GM21786 (cell line): ENCODE results near the gene FMN2.

Experiments
- ATAC-seq: cut with Tn5 transposase; IDR thresholded peaks from one replicate; pipeline ENCODE4 v1.9.1; 2021; ENCODE audit not compliant: unreplicated experiment

The FMN2 gene

GRCh38 chr1:240517891-240518290, 426.2 kb downstream of the FMN2 start:
- ATAC-seq = no peak

GRCh38 chr1:240522122-240522822, 430.6 kb downstream of the FMN2 start:
- no peak for ATAC-seq

DNA sequence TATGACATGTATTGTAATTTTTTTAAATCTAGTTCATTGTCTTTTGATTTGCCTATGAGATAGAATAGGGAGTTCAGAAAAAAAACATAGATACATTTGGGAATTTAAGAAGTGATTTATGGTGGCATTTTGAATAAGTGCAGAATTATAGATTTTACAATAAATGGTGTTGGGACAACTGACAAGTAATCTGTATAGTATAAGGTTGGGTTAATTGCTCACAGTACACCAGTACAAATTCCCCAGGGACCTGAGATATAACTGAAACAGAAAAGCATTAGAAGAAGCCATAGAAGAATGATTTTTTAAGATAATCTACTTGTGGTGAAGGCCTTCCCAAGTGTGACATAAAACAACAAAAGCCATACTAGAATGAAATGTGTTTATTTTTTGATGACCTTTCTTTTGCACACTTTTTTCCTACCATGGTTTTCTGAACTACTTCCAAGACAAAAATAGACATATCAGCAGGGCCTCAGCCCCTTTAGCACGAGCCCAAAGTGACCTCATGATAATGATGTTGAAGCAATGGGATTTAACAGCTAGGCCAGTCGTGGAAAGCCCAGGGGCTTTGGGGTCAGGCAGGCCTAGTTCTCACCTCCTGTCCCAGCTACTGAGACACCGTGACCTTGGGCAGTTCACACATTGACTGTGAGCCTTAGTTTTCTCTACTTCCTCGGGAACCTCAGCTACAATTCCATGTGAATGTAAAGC, 432.8 kb downstream of the FMN2 start:
- no peak for ATAC-seq
